ENCODE results near the gene RPAP2.
"Not testable (repeated sequence)": the region's sequence is repeated elsewhere in the genome, so short reads cannot be mapped to it uniquely, and the experiment has no call there.

The RPAP2 gene

GRCh38 chr1:92298573-92299476 lies at the start of gene RPAP2, which contains the start of gene GLMN:
Gene RPAP2 (plus strand): TSS chr1:92299059. CDS start chr1:92299074, 15 bp downstream.
Gene GLMN (minus strand): TSS chr1:92298987. CDS start chr1:92297999, 988 bp downstream.
- peak; percentile 89 for DNase-seq

- not testable (repeated sequence) for DNase-seq
These were observed 44.1 kb upstream of the RPAP2 start for GRCh38 chr1:92254714-92255113.

- no peak for DNase-seq
These were observed 39.5 kb upstream of the RPAP2 start for GRCh38 chr1:92259350-92259749.

GRCh38 chr1:92262516-92262915 lies 36.3 kb upstream of the RPAP2 start:
- DNase-seq = no peak

- DNase-seq = no peak
These were observed 25.8 kb upstream of the RPAP2 start for GRCh38 chr1:92273039-92273438.

GRCh38 chr1:92274939-92275338 lies 23.9 kb upstream of the RPAP2 start:
- DNase-seq = no peak

GRCh38 chr1:92276082-92276481 lies 22.8 kb upstream of the RPAP2 start:
- DNase-seq = no peak

GRCh38 chr1:92277105-92277723 lies 21.6 kb upstream of the RPAP2 start:
- DNase-seq = no peak

GRCh38 chr1:92279781-92280180 lies 19.1 kb upstream of the RPAP2 start:
- not testable (repeated sequence) for DNase-seq

GRCh38 chr1:92281411-92281810 lies 17.4 kb upstream of the RPAP2 start:
- DNase-seq = not testable (repeated sequence)

GRCh38 chr1:92291372-92291999 lies 7.4 kb upstream of the RPAP2 start:
- peak; percentile 29 for DNase-seq

GRCh38 chr1:92298213-92298572 lies 666 bp upstream of the RPAP2 start:
- no peak for DNase-seq

GRCh38 chr1:92299477-92300150 lies 755 bp downstream of the RPAP2 start:
- no peak for DNase-seq

GRCh38 chr1:92301021-92301420 lies 2.2 kb downstream of the RPAP2 start:
- DNase-seq = no peak

GRCh38 chr1:92306020-92306419 lies 7.2 kb downstream of the RPAP2 start:
- DNase-seq = no peak

GRCh38 chr1:92307980-92308379 lies 9.1 kb downstream of the RPAP2 start:
- peak; percentile 25 for DNase-seq

- DNase-seq = peak; percentile 45
These were observed 11.3 kb downstream of the RPAP2 start for GRCh38 chr1:92310185-92310597.

GRCh38 chr1:92314024-92314423 lies 15.2 kb downstream of the RPAP2 start:
- no peak for DNase-seq

GRCh38 chr1:92315766-92316599 lies 17.1 kb downstream of the RPAP2 start:
- DNase-seq = no peak

- DNase-seq = no peak
These were observed 19.1 kb downstream of the RPAP2 start for GRCh38 chr1:92317836-92318493.

All from COR-L47 (cell line).